Measurements from ENCODE around the gene NIT1. TPM values are rescaled to one million over a fixed set of nuclear protein-coding genes. Genes with fewer than 3 reads are reported as not detected.

Gene NIT1
- total and polyA plus RNA-seq, 2 of the 8 experiments (the other 6 are each of a cell fraction or from before 2014, with no cell fraction given), result 33.0 to 40.4 TPM

GRCh38 chr1:161117759-161118581, at the start of gene NIT1, which contains the start of gene PFDN2 (continued):
- TF ChIP-seq CTCF (IDR thresholded peaks at IDR 0.05; ENCODE audit: control extremely low read depth in 1 of 3, insufficient read depth in 1 of 3, low read depth in 1 of 3, low read length in 3 of 3), result no peak
- no peak for TF ChIP-seq CHD7 (IDR thresholded peaks at IDR 0.05; ENCODE audit: insufficient replicate concordance, low read length)
- peak; percentile 73 for TF ChIP-seq KDM5A (IDR thresholded peaks at IDR 0.05; ENCODE audit: low read length)
- TF ChIP-seq EZH2 (IDR thresholded peaks at IDR 0.05; ENCODE audit: low read depth, low read length, severe bottlenecking), result no peak
- TF ChIP-seq NANOG (IDR thresholded peaks at IDR 0.05; ENCODE audit: insufficient read depth, low read depth, low read length, poor library complexity, severe bottlenecking), result no peak
- TF ChIP-seq SP2 (IDR thresholded peaks at IDR 0.05; ENCODE audit: low read length), result no peak

Data from H1 (cell line).